ENCODE results near the gene GPX6. TPM values are rescaled to one million over a fixed set of nuclear protein-coding genes. Genes with fewer than 3 reads are reported as not detected.
"Not testable (repeated sequence)": the region's sequence is repeated elsewhere in the genome, so short reads cannot be mapped to it uniquely, and the experiment has no call there.

GPX6 gene
- total RNA-seq, 1 donor from 2014 or later: not detected

- H3K4me1 Mint-ChIP-seq (ENCODE audit: low read depth, unreplicated experiment): peaks cover 2% of the 10 kb centered on the region
- DNase-seq: no peak
- TF ChIP-seq CTCF (IDR thresholded peaks at IDR 0.05; ENCODE audit: partially characterized antibody, unreplicated experiment): no peak
- no peak overlapping the region for H3K4me3 Mint-ChIP-seq (ENCODE audit: unreplicated experiment)
- H3K9me3 Mint-ChIP-seq (ENCODE audit: unreplicated experiment): no peaks in the 10 kb centered on the region
- peaks cover 2% of the 10 kb centered on the region for H3K27me3 Mint-ChIP-seq (ENCODE audit: unreplicated experiment)
- no peak overlapping the region for H3K27ac Mint-ChIP-seq (ENCODE audit: unreplicated experiment)
- H3K36me3 Mint-ChIP-seq (ENCODE audit: unreplicated experiment): no peaks in the 10 kb centered on the region
Measured at GRCh38 chr6:28511628-28512300, 3.8 kb downstream of the GPX6 start.

GRCh38 chr6:28506807-28507475, 8.7 kb downstream of the GPX6 start:
- H3K4me3 Mint-ChIP-seq (ENCODE audit: unreplicated experiment): no peak overlapping the region

GRCh38 chr6:28505733-28506132, 9.9 kb downstream of the GPX6 start:
- no peak overlapping the region for H3K4me3 Mint-ChIP-seq (ENCODE audit: unreplicated experiment)

More at GRCh38 chr6:28506807-28507475, 8.7 kb downstream of the GPX6 start:
- Mint-ChIP-seq H3K27me3 (ENCODE audit: unreplicated experiment) (peaks cover 8% of the 10 kb centered on the region), H3K9me3 (ENCODE audit: unreplicated experiment) (no peaks in the 10 kb centered on the region), H3K27ac (ENCODE audit: unreplicated experiment) (no peak overlapping the region), H3K36me3 (ENCODE audit: unreplicated experiment) (no peaks in the 10 kb centered on the region), H3K4me1 (ENCODE audit: low read depth, unreplicated experiment) (no peaks in the 10 kb centered on the region)
- TF ChIP-seq CTCF (IDR thresholded peaks at IDR 0.05; ENCODE audit: partially characterized antibody, unreplicated experiment): no peak
- DNase-seq: no peak

GRCh38 chr6:28502709-28503305, 12.8 kb downstream of the GPX6 start:
- not testable (repeated sequence) for H3K4me1 Mint-ChIP-seq (ENCODE audit: low read depth, unreplicated experiment); H3K27me3 Mint-ChIP-seq (ENCODE audit: unreplicated experiment); H3K36me3 Mint-ChIP-seq (ENCODE audit: unreplicated experiment); DNase-seq; H3K4me3 Mint-ChIP-seq (ENCODE audit: unreplicated experiment); H3K9me3 Mint-ChIP-seq (ENCODE audit: unreplicated experiment); H3K27ac Mint-ChIP-seq (ENCODE audit: unreplicated experiment)

More at GRCh38 chr6:28505733-28506132, 9.9 kb downstream of the GPX6 start:
- H3K36me3 Mint-ChIP-seq (ENCODE audit: unreplicated experiment): no peaks in the 10 kb centered on the region
- no peak for DNase-seq
- H3K27ac Mint-ChIP-seq (ENCODE audit: unreplicated experiment): no peak overlapping the region
- TF ChIP-seq CTCF (IDR thresholded peaks at IDR 0.05; ENCODE audit: partially characterized antibody, unreplicated experiment): no peak
- no peaks in the 10 kb centered on the region for H3K4me1 Mint-ChIP-seq (ENCODE audit: low read depth, unreplicated experiment)
- peaks cover 8% of the 10 kb centered on the region for H3K27me3 Mint-ChIP-seq (ENCODE audit: unreplicated experiment)
- no peaks in the 10 kb centered on the region for H3K9me3 Mint-ChIP-seq (ENCODE audit: unreplicated experiment)

GRCh38 chr6:28502136-28502535, 13.5 kb downstream of the GPX6 start:
- DNase-seq; H3K4me1 Mint-ChIP-seq (ENCODE audit: low read depth, unreplicated experiment); H3K27me3 Mint-ChIP-seq (ENCODE audit: unreplicated experiment); H3K4me3 Mint-ChIP-seq (ENCODE audit: unreplicated experiment); H3K9me3 Mint-ChIP-seq (ENCODE audit: unreplicated experiment); H3K27ac Mint-ChIP-seq (ENCODE audit: unreplicated experiment); H3K36me3 Mint-ChIP-seq (ENCODE audit: unreplicated experiment): not testable (repeated sequence)

GRCh38 chr6:28501259-28501658, 14.3 kb downstream of the GPX6 start:
- H3K4me3 Mint-ChIP-seq (ENCODE audit: unreplicated experiment): no peak overlapping the region
- DNase-seq: no peak
- TF ChIP-seq CTCF (IDR thresholded peaks at IDR 0.05; ENCODE audit: partially characterized antibody, unreplicated experiment): no peak
- peaks cover 4% of the 10 kb centered on the region for H3K27me3 Mint-ChIP-seq (ENCODE audit: unreplicated experiment)
- no peaks in the 10 kb centered on the region for H3K9me3 Mint-ChIP-seq (ENCODE audit: unreplicated experiment)
- H3K4me1 Mint-ChIP-seq (ENCODE audit: low read depth, unreplicated experiment): no peaks in the 10 kb centered on the region
- no peaks in the 10 kb centered on the region for H3K36me3 Mint-ChIP-seq (ENCODE audit: unreplicated experiment)
- H3K27ac Mint-ChIP-seq (ENCODE audit: unreplicated experiment): no peak overlapping the region

Measured in glutamatergic neuron (in vitro differentiated cells).